Stimulated activated CD4-positive, alpha-beta T cell treated with anti-CD3 and anti-CD28 coated beads, Interleukin-2, amount 100 ng/mL, for 48 hours (primary cell): ENCODE data around the gene EP300.

Source experiments
- DNase-seq, 2 donors: peaks; one replicate each; pipeline ENCODE4 v3.0.0-alpha.2; 2020

The EP300 gene

DNA sequence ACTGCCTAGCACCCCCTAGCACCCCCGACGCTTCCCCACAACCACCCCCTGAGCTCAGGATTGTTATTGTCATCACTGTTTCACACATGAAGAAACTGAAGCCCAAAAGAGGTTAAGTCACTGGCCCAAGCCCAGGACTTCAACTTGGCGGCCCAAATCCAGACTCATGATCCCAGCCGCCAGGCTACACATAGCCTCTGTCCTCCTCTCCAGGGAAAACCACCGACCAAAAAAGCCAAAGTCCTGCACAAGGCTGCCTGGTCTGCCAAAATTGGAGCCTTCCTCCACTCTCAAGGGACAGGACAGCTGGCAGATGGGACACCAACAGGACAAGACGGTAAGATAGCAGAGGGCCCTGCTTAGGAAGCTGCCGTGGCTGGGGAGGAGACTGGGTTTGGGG, 123.5 kb downstream of the EP300 start:
- DNase-seq = no peak

DNA sequence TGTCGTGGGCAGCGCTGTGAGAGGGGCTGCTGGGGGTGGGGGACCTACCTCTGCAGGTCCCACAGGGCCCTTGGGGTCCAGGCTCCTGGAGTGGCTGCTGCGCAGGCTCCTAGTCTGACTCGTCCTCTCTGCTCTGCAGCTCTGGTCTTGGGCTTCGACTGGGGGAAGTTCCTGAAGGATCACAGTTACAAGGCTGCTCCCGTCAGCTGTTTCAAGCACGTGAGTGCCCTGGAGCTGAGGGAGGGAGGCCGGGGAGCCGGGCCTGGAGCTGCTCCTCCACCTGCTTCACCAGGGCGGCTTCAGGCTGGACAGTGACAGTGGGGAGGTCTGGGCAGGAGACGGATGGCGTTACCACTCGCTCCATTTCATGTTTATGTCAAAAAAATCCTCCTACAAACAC, 124.6 kb downstream of the EP300 start:
- no peak for DNase-seq

DNA sequence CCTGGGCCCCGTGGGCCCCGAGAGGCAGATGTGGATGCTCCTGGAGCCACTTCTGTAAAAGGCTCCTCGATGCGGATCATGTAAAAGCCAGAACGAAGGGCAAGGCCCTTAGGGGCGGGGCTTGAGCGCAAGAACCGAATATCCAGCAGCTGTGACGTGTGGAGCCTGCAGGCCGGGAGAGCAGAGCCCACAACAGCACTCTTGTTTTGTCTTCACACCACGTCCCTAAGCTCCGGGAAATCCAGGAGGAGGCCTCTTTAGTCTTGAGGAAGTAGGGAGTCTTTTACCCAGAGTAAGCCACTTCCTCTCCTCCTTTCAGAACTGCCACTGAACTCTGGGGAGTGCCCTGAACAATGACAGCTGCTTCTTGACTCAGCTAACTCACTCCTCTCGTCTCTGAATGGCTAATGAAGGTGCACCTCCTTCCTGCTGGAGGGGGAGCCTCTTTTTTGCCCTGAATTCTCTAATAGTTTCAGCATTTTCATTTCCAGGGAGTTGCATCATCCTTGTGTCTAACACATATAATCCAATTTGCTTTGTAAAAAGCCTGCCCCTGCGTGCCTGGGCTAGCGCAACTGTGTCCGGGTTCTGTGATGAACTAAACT, 125.3 kb downstream of the EP300 start:
- peak in 1 of 2 donors; percentile 21 for DNase-seq

DNA sequence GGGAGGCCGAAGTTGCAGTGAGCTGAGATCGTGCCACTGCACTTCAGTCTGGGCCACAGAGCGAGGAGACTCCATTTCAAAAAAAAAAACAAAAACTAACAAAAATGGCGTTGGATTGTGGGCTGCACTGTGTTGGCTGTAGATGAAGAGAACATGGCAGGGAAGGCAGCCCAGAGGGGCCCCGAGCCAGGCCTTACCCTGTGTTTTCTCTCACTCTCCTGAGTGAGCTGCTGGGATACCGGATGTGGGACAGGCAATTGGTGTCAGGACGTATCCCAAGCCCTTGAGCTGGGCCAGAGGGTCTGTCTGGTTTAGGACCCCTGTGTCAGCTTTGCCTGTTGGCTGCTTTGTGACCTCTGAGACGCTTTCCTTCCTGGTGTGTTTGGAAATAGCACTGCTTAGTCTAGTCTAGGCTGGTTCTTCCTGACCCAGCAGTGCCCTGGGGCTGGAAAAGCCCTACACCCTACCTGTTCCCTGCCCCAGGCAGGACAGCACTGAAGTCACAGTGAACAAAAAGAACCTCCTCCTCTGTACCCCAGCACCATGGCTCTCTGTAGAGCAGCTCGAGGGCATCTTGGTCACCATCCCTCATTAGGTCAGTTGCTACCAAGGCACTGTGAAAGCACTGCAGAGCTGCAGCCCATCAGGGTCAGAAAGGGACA, 130.6 kb downstream of the EP300 start:
- no peak for DNase-seq

DNA sequence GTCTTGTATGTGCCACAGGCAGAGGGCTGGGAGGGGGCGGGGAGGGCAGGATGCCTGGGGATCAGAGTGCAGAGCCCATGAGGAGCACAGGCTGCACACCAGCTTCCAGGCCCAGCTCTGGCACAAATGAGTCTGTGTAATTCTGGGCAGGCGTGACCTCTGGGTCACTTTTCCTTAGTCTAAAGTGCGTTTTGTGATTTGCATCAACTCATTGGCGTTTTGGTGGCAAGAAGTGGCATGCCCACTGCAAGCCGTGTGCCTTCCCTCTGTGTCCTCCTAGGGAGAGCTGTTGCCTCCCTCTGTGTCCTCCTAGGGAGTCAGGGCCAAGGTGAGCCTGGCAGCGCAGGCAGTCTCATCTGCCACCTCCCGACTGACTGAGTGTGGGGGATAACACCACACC, 131.1 kb downstream of the EP300 start:
- no peak for DNase-seq

DNA sequence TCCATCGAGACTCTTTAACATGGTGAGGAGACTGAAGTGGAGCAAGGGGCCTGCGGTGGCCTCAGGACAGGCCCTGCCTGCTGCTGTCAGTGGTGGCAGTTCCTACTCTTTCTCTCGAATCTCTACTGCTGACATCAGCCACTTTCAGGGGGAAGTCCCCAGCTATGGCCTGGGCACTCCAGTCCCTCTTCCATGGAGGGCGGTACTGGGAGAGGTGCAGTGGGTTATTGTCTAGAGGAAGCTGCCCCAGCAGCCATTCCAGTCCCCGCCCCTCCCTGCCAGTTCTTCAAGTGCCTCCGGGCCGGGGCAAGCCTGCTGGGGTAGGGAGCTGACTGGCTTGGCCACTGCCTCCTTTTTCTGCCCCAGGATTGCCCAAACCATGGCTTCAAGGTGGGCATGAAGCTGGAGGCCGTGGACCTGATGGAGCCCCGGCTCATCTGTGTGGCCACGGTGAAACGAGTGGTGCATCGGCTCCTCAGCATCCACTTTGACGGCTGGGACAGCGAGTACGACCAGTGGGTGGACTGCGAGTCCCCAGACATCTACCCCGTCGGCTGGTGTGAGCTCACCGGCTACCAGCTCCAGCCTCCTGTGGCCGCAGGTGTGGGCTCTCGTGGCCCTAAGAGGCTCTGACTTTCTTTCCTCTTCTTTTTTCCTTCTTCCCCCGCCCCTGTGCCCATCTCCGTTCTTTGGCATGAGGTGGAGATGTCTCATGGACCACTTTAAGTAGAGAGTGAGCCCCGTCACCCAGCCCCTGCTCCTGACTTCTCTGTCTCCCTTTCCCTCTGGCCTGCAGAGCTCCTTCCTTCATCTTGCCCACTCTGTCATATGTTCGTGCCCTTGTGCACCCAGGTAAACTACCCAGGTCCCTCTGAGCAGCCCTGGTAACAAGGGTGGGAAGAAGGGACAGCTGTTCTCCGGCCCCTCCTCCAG, 134.6 kb downstream of the EP300 start:
- DNase-seq = no peak

DNA sequence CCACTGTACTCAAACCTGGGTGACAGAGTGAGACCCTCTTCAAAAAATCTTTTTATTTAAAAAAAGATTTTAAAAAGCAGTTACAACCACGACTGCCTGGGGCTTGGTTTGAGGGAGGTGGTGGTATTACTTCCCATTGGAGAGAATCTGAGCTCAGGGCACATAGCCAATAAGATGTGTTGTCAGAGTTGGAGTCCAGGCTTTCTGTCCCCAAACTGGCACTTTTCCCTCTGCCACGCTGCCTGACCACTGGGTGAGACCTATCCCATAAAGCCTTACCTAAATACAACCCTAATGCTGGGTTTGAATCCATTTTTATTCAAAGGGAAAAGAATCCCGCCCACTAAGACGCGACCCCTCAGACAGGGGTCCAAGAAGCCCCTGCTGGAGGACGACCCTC, 136.8 kb downstream of the EP300 start:
- DNase-seq = no peak
